Smooth muscle cell (in vitro differentiated cells): ENCODE measurements around the gene TSACC. TPM values are rescaled to one million over a fixed set of nuclear protein-coding genes. Genes with fewer than 3 reads are reported as not detected.

Experiments used
- DNase-seq: peaks from one replicate; lab custom pipeline; 2025; ENCODE audit not compliant: unreplicated experiment; lab: John Stamatoyannopoulos, UW
- H2AFZ ChIP-seq: fragments of 200-600 bp; sonication (generic); 2 replicates; pipeline ENCODE4 v1.6.0; 2016; ENCODE audit warnings: antibody characterized with exemption, low read depth, mild to moderate bottlenecking
- H3F3A ChIP-seq: fragments of 200-600 bp; sonication (generic); 2 replicates; pipeline ENCODE4 v1.6.0; 2017; ENCODE audit warnings: antibody characterized with exemption, low read depth
- H3K27ac ChIP-seq: fragments of 200-600 bp; sonication (generic); 2 replicates; pipeline ENCODE4 v1.5.1; 2016; ENCODE audit warnings: low read depth, mild to moderate bottlenecking
- H3K27me3 ChIP-seq: fragments of 200-600 bp; sonication (generic); 2 replicates; pipeline ENCODE4 v1.6.1; 2016; ENCODE audit warnings: low read depth, mild to moderate bottlenecking
- H3K36me3 ChIP-seq: fragments of 200-600 bp; sonication (generic); 2 replicates; pipeline ENCODE4 v1.5.1; 2016; ENCODE audit warnings: low read depth
- H3K4me1 ChIP-seq: fragments of 200-600 bp; sonication (generic); 2 replicates; pipeline ENCODE4 v1.5.1; 2016; ENCODE audit warnings: low read depth
- H3K4me2 ChIP-seq: fragments of 200-600 bp; sonication (generic); 2 replicates; pipeline ENCODE4 v1.6.0; 2016; ENCODE audit warnings: mild to moderate bottlenecking
- H3K4me3 ChIP-seq: fragments of 200-600 bp; sonication (generic); 2 replicates; pipeline ENCODE4 v1.5.1; 2016; ENCODE audit warnings: mild to moderate bottlenecking
- H3K79me2 ChIP-seq: fragments of 200-600 bp; sonication (generic); 2 replicates; pipeline ENCODE4 v1.6.0; 2016; ENCODE audit warnings: low read depth, mild to moderate bottlenecking
- H3K9ac ChIP-seq: fragments of 200-600 bp; sonication (generic); 2 replicates; pipeline ENCODE4 v1.6.0; 2016; ENCODE audit warnings: low read depth
- H3K9me3 ChIP-seq: fragments of 200-600 bp; sonication (generic); replicated peaks from 2 replicates; pipeline ENCODE4 v1.5.1; 2016; ENCODE audit warnings: low read depth
- H4K20me1 ChIP-seq: fragments of 200-600 bp; sonication (generic); 2 replicates; pipeline ENCODE4 v1.6.0; 2016; ENCODE audit warnings: low read depth
- WGBS: methylation state at CpG from one replicate; pipeline ENCODE4 v1.1.7; 2016; ENCODE audit warnings: low lambda C conversion rate; 5-methylcytosine and 5-hydroxymethylcytosine counted together
- polyA plus RNA-seq: library from polyadenylated mRNA; unstranded; fragments of >200 nt; fragmentation: Nextera tagmentation; extraction: Ambion mirVana; gene quantifications from 2 replicates; pipeline ENCODE4 v1.2.1, GENCODE V29; 2016
- total RNA-seq: library from RNA; depleted of rRNA; stranded (reverse); fragments of >200 nt; gene quantifications from 2 replicates; pipeline ENCODE4 v1.2.3, GENCODE V29; 2014
- TF ChIP-seq, protein P1 (sequence below): fragments of 200-600 bp; sonication (generic); IDR thresholded peaks from 2 replicates; pipeline ENCODE4 v1.5.1; 2017; ENCODE audit warnings: borderline replicate concordance, mild to moderate bottlenecking, antibody characterized with exemption; ENCODE audit not compliant: insufficient read depth, poor library complexity, severe bottlenecking

Gene TSACC
- total and polyA plus RNA-seq, 2 experiments from 2014 or later, result 0.54 TPM; not detected in 1

DNA sequence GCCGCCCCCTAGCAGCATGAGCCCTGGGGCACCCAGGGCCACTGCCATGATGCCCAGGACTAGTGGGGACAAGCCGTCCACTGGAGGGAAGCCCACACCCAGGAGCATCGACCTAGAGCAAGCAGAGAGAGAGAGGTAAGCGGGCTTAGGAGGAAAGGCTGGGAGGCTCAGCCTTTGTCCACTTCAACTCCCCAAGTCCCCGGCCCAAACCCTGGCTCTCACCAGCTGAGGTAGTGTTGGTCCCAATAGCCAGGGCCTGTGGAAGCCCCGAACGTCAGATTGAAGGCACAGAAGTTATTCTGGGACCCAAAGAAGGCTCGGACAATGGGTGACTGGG is 45.3 kb upstream of the TSACC start:
- Histone ChIP-seq H3K4me1 (peaks cover 16% of the 10 kb centered on the region), H3K27ac (no peak overlapping the region), H3K4me2 (no peak overlapping the region), H3K36me3 (no peaks in the 10 kb centered on the region), H3K4me3 (no peak overlapping the region), H3K9me3 (no peaks in the 10 kb centered on the region), H4K20me1 (no peaks in the 10 kb centered on the region), H3K9ac (no peak overlapping the region), H3F3A (peaks cover 6% of the 10 kb centered on the region), H3K27me3 (no peaks in the 10 kb centered on the region), H3K79me2 (peaks cover 6% of the 10 kb centered on the region), H2AFZ (no peak overlapping the region)
- DNase-seq, result no peak
- WGBS, result 96% methylated on average over 8 of the region's 8 CpGs
- TF ChIP-seq, protein P1, sequence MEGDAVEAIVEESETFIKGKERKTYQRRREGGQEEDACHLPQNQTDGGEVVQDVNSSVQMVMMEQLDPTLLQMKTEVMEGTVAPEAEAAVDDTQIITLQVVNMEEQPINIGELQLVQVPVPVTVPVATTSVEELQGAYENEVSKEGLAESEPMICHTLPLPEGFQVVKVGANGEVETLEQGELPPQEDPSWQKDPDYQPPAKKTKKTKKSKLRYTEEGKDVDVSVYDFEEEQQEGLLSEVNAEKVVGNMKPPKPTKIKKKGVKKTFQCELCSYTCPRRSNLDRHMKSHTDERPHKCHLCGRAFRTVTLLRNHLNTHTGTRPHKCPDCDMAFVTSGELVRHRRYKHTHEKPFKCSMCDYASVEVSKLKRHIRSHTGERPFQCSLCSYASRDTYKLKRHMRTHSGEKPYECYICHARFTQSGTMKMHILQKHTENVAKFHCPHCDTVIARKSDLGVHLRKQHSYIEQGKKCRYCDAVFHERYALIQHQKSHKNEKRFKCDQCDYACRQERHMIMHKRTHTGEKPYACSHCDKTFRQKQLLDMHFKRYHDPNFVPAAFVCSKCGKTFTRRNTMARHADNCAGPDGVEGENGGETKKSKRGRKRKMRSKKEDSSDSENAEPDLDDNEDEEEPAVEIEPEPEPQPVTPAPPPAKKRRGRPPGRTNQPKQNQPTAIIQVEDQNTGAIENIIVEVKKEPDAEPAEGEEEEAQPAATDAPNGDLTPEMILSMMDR, result no peak

DNA sequence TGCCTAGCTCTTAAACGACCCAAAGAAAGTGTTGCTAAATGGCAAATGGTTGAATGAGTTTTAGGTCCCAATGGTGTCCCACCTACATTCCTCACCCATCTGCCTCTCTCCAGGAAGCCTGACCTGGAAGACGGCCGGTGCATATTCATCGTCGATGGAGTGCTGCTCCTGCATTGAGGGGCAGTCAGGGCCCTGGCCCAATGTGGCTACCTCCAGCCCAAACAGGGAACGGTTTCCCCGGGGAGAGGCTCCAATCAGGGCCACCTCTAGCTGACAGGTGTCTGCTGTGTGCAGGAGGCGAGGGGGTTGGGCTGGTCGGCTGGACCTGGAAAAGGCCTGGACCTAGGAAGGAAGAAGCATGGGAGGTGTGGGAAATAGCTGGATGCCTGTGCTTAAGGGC is 44.4 kb upstream of the TSACC start:
- peaks cover 16% of the 10 kb centered on the region for H3K4me1 ChIP-seq
- no peak overlapping the region for H3K27ac ChIP-seq
- DNase-seq, result no peak
- TF ChIP-seq, protein P1, result no peak
- no peaks in the 10 kb centered on the region for H3K36me3 ChIP-seq
- no peak overlapping the region for H3K9ac ChIP-seq
- peaks cover 6% of the 10 kb centered on the region for H3F3A ChIP-seq
- no peak overlapping the region for H3K4me3 ChIP-seq
- 93% methylated on average over 9 of the region's 9 CpGs for WGBS
- H3K79me2 ChIP-seq, result peaks cover 6% of the 10 kb centered on the region
- H4K20me1 ChIP-seq, result no peaks in the 10 kb centered on the region
- H2AFZ ChIP-seq, result no peak overlapping the region
- no peaks in the 10 kb centered on the region for H3K9me3 ChIP-seq
- no peaks in the 10 kb centered on the region for H3K27me3 ChIP-seq
- H3K4me2 ChIP-seq, result no peak overlapping the region

DNA sequence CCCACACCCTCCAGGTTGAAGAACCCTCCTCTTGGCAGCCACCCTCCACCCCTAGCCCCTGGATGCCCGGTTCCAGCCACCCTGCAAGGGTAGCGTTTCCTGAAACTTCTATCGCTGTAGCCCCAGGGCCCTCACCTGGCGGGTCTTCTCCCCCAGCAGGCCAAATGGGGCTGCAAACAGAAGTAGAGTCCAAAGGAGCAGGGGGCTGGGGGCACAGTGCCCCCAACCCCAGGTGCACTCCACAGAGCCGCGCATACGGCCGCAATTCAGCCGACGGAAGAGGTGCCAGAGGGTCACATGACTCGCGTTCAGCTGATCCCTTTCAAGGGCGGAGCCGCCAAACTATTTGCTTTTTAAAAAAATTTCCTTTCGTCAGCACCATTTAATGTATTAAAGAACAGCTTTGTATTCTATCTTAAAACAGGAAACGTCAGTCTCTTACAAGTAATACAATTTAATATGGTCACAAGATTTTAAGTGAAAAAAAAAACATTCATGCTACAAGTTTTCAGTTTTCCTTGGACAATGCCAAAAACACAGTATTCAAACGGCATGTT is 42.9 kb upstream of the TSACC start, which contains the start of gene GLMP:
Gene GLMP, minus strand, starts transcription at position 289 of the 557 bp plus-strand sequence. Its CDS starts 34 bp downstream, at position 255.
- Histone ChIP-seq H3K4me2 (peak within 1 kb of the TSS; percentile 100), H3K9me3 (no peaks in the 10 kb centered on the region), H3F3A (peaks cover 6% of the 10 kb centered on the region), H3K79me2 (no peaks in the 10 kb centered on the region), H3K36me3 (no peaks in the 10 kb centered on the region), H3K27ac (no peak within 1 kb of the TSS), H2AFZ (peak within 1 kb of the TSS; percentile 99), H3K9ac (peak within 1 kb of the TSS; percentile 89), H4K20me1 (no peaks in the 10 kb centered on the region), H3K4me1 (peaks cover 16% of the 10 kb centered on the region), H3K27me3 (no peaks in the 10 kb centered on the region), H3K4me3 (peak within 1 kb of the TSS; percentile 88)
- DNase-seq, result no peak
- TF ChIP-seq, protein P1, result no peak
- 6% methylated on average over 17 of the region's 17 CpGs for WGBS

DNA sequence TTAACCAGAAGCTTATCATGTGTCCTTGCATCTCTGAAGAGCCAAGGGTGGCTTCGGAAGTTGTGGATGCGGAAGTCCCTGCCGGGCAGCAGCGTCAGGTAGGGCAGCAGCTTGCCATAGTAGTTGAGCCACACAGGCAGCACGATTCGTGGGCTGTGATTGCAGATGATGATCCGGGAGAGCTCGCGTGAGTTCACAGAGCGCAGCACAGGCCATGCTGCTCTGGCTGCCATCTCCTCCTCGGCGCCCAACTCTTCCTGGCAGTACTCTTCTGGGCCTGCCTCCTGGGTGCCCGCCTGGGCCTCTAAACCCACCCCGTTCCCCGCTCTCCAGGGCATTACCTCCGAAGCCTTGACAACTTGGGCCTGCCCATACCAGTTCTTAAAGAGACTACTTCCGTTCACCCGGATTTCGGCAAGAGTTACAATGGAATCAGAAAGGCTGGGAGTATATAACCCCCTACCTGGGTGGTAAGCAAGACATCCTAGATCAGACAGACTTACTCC is 39.4 kb upstream of the TSACC start, which contains the start of gene VHLL:
Gene VHLL, minus strand, starts transcription at position 456 of the 506 bp plus-strand sequence. Its CDS starts 118 bp downstream, at position 338.
- H3K4me3 ChIP-seq, result no peak within 1 kb of the TSS
- no peaks in the 10 kb centered on the region for H3K27me3 ChIP-seq
- no peak within 1 kb of the TSS for H2AFZ ChIP-seq
- no peak for DNase-seq
- no peaks in the 10 kb centered on the region for H3K9me3 ChIP-seq
- 93% methylated on average over 19 of the region's 19 CpGs for WGBS
- H3K9ac ChIP-seq, result no peak within 1 kb of the TSS
- no peaks in the 10 kb centered on the region for H3K36me3 ChIP-seq
- H4K20me1 ChIP-seq, result no peaks in the 10 kb centered on the region
- H3K79me2 ChIP-seq, result no peaks in the 10 kb centered on the region
- H3K4me1 ChIP-seq, result peaks cover 8% of the 10 kb centered on the region
- TF ChIP-seq, protein P1, result no peak
- H3K27ac ChIP-seq, result no peak within 1 kb of the TSS
- H3K4me2 ChIP-seq, result no peak within 1 kb of the TSS
- H3F3A ChIP-seq, result no peaks in the 10 kb centered on the region
